ENCODE results near the gene FOXRED2. TPM values are rescaled to one million over a fixed set of nuclear protein-coding genes. Genes with fewer than 3 reads are reported as not detected.
A peak's percentile ranks its signal among the peaks of the same experiment; 100 is the strongest.

The FOXRED2 gene
- total RNA-seq, 2 experiments from 2014 or later = 1.8 to 2.3 TPM

DNA sequence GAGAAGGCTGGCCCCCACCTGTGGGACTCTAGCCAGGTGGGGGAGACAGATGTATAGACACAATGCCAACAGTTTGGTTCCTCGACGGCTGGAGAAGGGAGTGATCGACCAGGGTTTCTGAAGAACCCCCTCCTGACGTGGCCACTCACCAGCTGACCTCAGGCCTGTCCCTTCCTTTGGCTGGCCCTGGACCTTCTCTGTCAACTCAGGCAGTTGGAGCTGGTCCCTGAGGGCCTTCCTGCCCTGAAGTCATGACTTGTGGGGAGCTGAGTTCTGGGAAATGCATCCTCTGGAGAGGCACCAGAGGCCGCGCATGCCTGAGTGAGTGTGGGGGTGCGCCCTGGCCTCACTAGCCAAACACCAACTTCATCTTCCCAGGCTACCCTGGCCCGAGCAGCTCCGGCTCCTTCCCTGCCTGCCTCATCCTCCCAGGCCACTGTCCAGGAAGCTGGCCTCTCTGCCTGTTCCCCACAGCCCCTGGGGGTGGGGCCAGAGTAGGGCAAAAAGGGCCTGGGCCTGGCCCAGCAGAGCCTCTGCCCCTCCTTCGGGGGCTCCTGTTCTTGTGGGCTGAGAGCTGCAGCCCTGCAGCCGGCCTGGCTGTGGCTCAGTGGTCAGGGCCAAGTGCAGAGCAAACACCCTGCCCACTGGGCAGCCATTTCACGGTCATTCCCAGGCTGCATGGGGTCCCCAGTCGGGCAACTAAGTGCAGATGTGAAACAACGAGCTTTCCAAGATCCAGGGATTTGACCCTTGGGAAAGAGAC is 49.0 kb downstream of the FOXRED2 start:
- Mint-ChIP-seq H3K27me3 (no peaks in the 10 kb centered on the region), H3K9me3 (no peaks in the 10 kb centered on the region), H3K4me3 (no peak overlapping the region), H3K36me3 (ENCODE audit: low read depth) (no peaks in the 10 kb centered on the region), H3K27ac (peak overlapping the region; percentile 10), H3K4me1 (ENCODE audit: low read depth) (peaks cover 25% of the 10 kb centered on the region)
- Histone ChIP-seq H3K36me3 (ENCODE audit: insufficient read depth, low read length) (no peaks in the 10 kb centered on the region), H3K4me1 (ENCODE audit: insufficient read depth, low read length) (peaks cover 33% of the 10 kb centered on the region), H3K27me3 (ENCODE audit: control insufficient read depth in 1 of 2, insufficient read depth in 2 of 2, low read length in 2 of 2) (no peaks in the 10 kb centered on the region), H3K4me3 (ENCODE audit: low read length) (no peak overlapping the region), H3K9me3 (ENCODE audit: control insufficient read depth in 1 of 2, insufficient read depth in 1 of 2, low read length in 2 of 2) (no peaks in the 10 kb centered on the region), H3K27ac (ENCODE audit: low read depth in 1 of 2, low read length in 2 of 2) (no peak overlapping the region)
- ATAC-seq (ENCODE audit: poor library complexity) (no peak), DNase-seq (no peak)
- POLR2A ChIA-PET = interaction anchor here (1.1 kb wide), 1 partner anchor 86 kb away, joined by 3 read pairs; no protein-coding TSS in a partner anchor
- CTCF ChIA-PET = no interaction called here
- intact Hi-C loops (cut with DNase I, micrococcal nuclease) = no loop called here
- no peak for TF ChIP-seq CTCF (IDR thresholded peaks at IDR 0.05)

DNA sequence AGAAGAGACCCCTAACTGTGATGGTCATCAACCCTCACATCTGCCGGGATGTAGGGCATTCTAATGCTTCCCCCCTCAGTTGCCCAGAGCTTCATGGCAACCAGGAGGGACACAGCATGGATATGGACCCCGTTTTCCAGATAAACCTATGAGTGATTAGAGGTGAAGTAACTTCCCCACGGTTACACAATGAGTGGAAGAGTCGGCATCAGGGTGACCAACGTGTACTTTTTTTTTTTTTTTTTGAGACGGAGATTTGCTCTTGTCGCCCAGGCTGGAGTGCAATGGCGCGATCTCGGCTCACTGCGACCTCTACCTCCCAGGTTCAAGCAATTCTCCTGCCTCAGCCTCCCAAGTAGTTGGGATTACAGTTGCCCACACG is 50.4 kb downstream of the FOXRED2 start:
- no peaks in the 10 kb centered on the region for H3K9me3 ChIP-seq (ENCODE audit: control insufficient read depth in 1 of 2, insufficient read depth in 1 of 2, low read length in 2 of 2)
- POLR2A ChIA-PET = interaction anchor here (2.4 kb wide), 1 partner anchor 69 kb away, joined by 9 read pairs; the partner anchor contains the start of gene MYH9
- DNase-seq = no peak
- Mint-ChIP-seq H3K9me3 (no peaks in the 10 kb centered on the region), H3K27ac (peak overlapping the region; percentile 93), H3K27me3 (no peaks in the 10 kb centered on the region), H3K4me3 (peak overlapping the region; percentile 64), H3K4me1 (ENCODE audit: low read depth) (peaks cover 39% of the 10 kb centered on the region), H3K36me3 (ENCODE audit: low read depth) (no peaks in the 10 kb centered on the region)
- CTCF ChIA-PET = no interaction called here
- H3K4me3 ChIP-seq (ENCODE audit: low read length) = no peak overlapping the region
- no peak for ATAC-seq (ENCODE audit: poor library complexity)
- no peak for TF ChIP-seq CTCF (IDR thresholded peaks at IDR 0.05)
- no peak overlapping the region for H3K27ac ChIP-seq (ENCODE audit: low read depth in 1 of 2, low read length in 2 of 2)
- intact Hi-C loops (cut with DNase I, micrococcal nuclease) = no loop called here
- H3K36me3 ChIP-seq (ENCODE audit: insufficient read depth, low read length) = no peaks in the 10 kb centered on the region
- peaks cover 47% of the 10 kb centered on the region for H3K4me1 ChIP-seq (ENCODE audit: insufficient read depth, low read length)
- no peaks in the 10 kb centered on the region for H3K27me3 ChIP-seq (ENCODE audit: control insufficient read depth in 1 of 2, insufficient read depth in 2 of 2, low read length in 2 of 2)

- H3K4me3 Mint-ChIP-seq = peak overlapping the region; percentile 64
- no peaks in the 10 kb centered on the region for H3K9me3 Mint-ChIP-seq
- H3K9me3 ChIP-seq (ENCODE audit: control insufficient read depth in 1 of 2, insufficient read depth in 1 of 2, low read length in 2 of 2) = no peaks in the 10 kb centered on the region
- no peaks in the 10 kb centered on the region for H3K36me3 Mint-ChIP-seq (ENCODE audit: low read depth)
- H3K27ac ChIP-seq (ENCODE audit: low read depth in 1 of 2, low read length in 2 of 2) = peak overlapping the region; percentile 75 to 92
- POLR2A ChIA-PET = interaction anchor here (0.7 to 2.4 kb wide), 11 partner anchors 10 to 162 kb away, joined by 3 to 18 read pairs (median 5); partner anchors contain the start of genes MYH9 and TXN2
- DNase-seq (peak in 2 of 14 experiments; percentile 8 to 24), ATAC-seq (ENCODE audit: poor library complexity) (no peak)
- H3K27me3 Mint-ChIP-seq = no peaks in the 10 kb centered on the region
- CTCF ChIA-PET = interaction anchor here (1.1 to 2.2 kb wide), 6 partner anchors 15 to 155 kb away, joined by 3 to 11 read pairs (median 5); no protein-coding TSS in a partner anchor
- intact Hi-C loops (cut with DNase I, micrococcal nuclease) = loop anchor here in 1 of 2 experiments (1.0 to 2.0 kb wide), 2 partner anchors 25 to 91 kb away; partner anchors contain the start of gene TXN2
- H3K4me3 ChIP-seq (ENCODE audit: low read length) = peak overlapping the region; percentile 49
- H3K27me3 ChIP-seq (ENCODE audit: control insufficient read depth in 1 of 2, insufficient read depth in 2 of 2, low read length in 2 of 2) = no peaks in the 10 kb centered on the region
- TF ChIP-seq CTCF (IDR thresholded peaks at IDR 0.05) = no peak
- H3K4me1 Mint-ChIP-seq (ENCODE audit: low read depth) = peaks cover 45% of the 10 kb centered on the region
- H3K4me1 ChIP-seq (ENCODE audit: insufficient read depth, low read length) = peaks cover 54% of the 10 kb centered on the region
- H3K36me3 ChIP-seq (ENCODE audit: insufficient read depth, low read length) = no peaks in the 10 kb centered on the region
- H3K27ac Mint-ChIP-seq = peak overlapping the region; percentile 93
Measured at GRCh38 chr22:36455571-36456463, 51.0 kb downstream of the FOXRED2 start.
